Calu3 (cell line): Measurements from ENCODE around the gene FBXO42. TPM values are rescaled to one million over a fixed set of nuclear protein-coding genes. Genes with fewer than 3 reads are reported as not detected.

ENCODE experiments used
- BruUV-seq: library from RNA; stranded (reverse); fragments of 400-500 nt; replicated peaks from 2 replicates; lab custom pipeline; 2021; lab: Mats Ljungman, UMichigan
- CTCF ChIA-PET: fragments of 300-600 bp; sonication (Branson Sonifier 250); formaldehyde crosslinking; loops from one replicate; lab custom pipeline; 2022; ENCODE audit warnings: antibody characterized with exemption; lab: Charles Lee
- DNase-seq: peaks from one replicate; pipeline ENCODE4 v3.0.0; 2022
- H3K27ac Mint-ChIP-seq: one replicate; pipeline ENCODE4 v1.8.0; 2022; ENCODE audit warnings: mixed read lengths; ENCODE audit not compliant: unreplicated experiment
- H3K27me3 Mint-ChIP-seq: one replicate; pipeline ENCODE4 v1.8.0; 2022; ENCODE audit warnings: mixed read lengths; ENCODE audit not compliant: unreplicated experiment
- H3K36me3 Mint-ChIP-seq: one replicate; pipeline ENCODE4 v1.8.0; 2022; ENCODE audit warnings: mild to moderate bottlenecking, moderate library complexity, mixed read lengths; ENCODE audit not compliant: insufficient read depth, unreplicated experiment
- H3K4me1 Mint-ChIP-seq: one replicate; pipeline ENCODE4 v1.8.0; 2022; ENCODE audit warnings: mild to moderate bottlenecking, low read depth, mixed read lengths; ENCODE audit not compliant: unreplicated experiment
- H3K4me3 Mint-ChIP-seq: one replicate; pipeline ENCODE4 v1.8.0; 2022; ENCODE audit warnings: mild to moderate bottlenecking, low read depth, moderate library complexity, mixed read lengths; ENCODE audit not compliant: unreplicated experiment
- H3K9me3 Mint-ChIP-seq: one replicate; pipeline ENCODE4 v1.8.0; 2022; ENCODE audit warnings: low read depth, mixed read lengths; ENCODE audit not compliant: unreplicated experiment
- CTCF ChIP-seq: fragments of 200-600 bp; IDR thresholded peaks from one replicate; pipeline ENCODE4 v1.8.0; 2022; ENCODE audit warnings: antibody characterized with exemption; ENCODE audit not compliant: unreplicated experiment
- intact Hi-C: fragments of 100-400 bp; cut with micrococcal nuclease; formaldehyde crosslinking; loops from one replicate; pipeline ENCODE4 v1.10.0; 2022; ENCODE audit not compliant: unreplicated experiment
- total RNA-seq: library from RNA; stranded (reverse); gene quantifications from 2 replicates; pipeline ENCODE4 v1.2.3, GENCODE V29; 2022

FBXO42 gene
- total RNA-seq, 1 experiment from 2014 or later = 10.6 TPM

GRCh38 chr1:16383888-16384287 is 31.6 kb upstream of the FBXO42 start:
- Mint-ChIP-seq H3K36me3 (peaks cover 8% of the 10 kb centered on the region), H3K27me3 (no peaks in the 10 kb centered on the region), H3K9me3 (peaks cover 2% of the 10 kb centered on the region), H3K4me1 (peaks cover 46% of the 10 kb centered on the region), H3K4me3 (no peak overlapping the region), H3K27ac (no peak overlapping the region)
- DNase-seq = no peak
- no TSS peak for BruUV-seq
- TF ChIP-seq CTCF = no peak
- CTCF ChIA-PET = no interaction called here
- intact Hi-C loops = no loop called here

- Mint-ChIP-seq H3K36me3 (peaks cover 5% of the 10 kb centered on the region), H3K4me3 (no peak overlapping the region), H3K4me1 (peaks cover 33% of the 10 kb centered on the region), H3K9me3 (peaks cover 2% of the 10 kb centered on the region), H3K27ac (no peak overlapping the region), H3K27me3 (no peaks in the 10 kb centered on the region)
- no peak for DNase-seq
- CTCF ChIA-PET = interaction anchor here (0.6 to 0.7 kb wide), 2 partner anchors 9 to 1359 kb away, joined by 3 to 4 read pairs; no protein-coding TSS in a partner anchor
- intact Hi-C loops = no loop called here
- no TSS peak for BruUV-seq
- TF ChIP-seq CTCF = no peak
These were observed 28.6 kb upstream of the FBXO42 start for GRCh38 chr1:16380868-16381267.

- no peak for DNase-seq
- no peak for TF ChIP-seq CTCF
- peaks cover 19% of the 10 kb centered on the region for H3K4me1 Mint-ChIP-seq
- peaks cover 2% of the 10 kb centered on the region for H3K9me3 Mint-ChIP-seq
- BruUV-seq = no TSS peak
- H3K36me3 Mint-ChIP-seq = peaks cover 5% of the 10 kb centered on the region
- no peak overlapping the region for H3K27ac Mint-ChIP-seq
- intact Hi-C loops = no loop called here
- H3K4me3 Mint-ChIP-seq = no peak overlapping the region
- CTCF ChIA-PET = no interaction called here
- no peaks in the 10 kb centered on the region for H3K27me3 Mint-ChIP-seq
These were observed 26.2 kb upstream of the FBXO42 start for GRCh38 chr1:16378443-16378842.

- CTCF ChIA-PET = interaction anchor here (0.6 kb wide), 1 partner anchor 633 kb away, joined by 3 read pairs; no protein-coding TSS in a partner anchor
- H3K27ac Mint-ChIP-seq = no peak overlapping the region
- no peak for TF ChIP-seq CTCF
- no peaks in the 10 kb centered on the region for H3K9me3 Mint-ChIP-seq
- peaks cover 24% of the 10 kb centered on the region for H3K4me1 Mint-ChIP-seq
- intact Hi-C loops = no loop called here
- H3K27me3 Mint-ChIP-seq = no peaks in the 10 kb centered on the region
- no peak overlapping the region for H3K4me3 Mint-ChIP-seq
- peaks cover 11% of the 10 kb centered on the region for H3K36me3 Mint-ChIP-seq
- BruUV-seq = no TSS peak
- DNase-seq = no peak
These were observed 24.7 kb upstream of the FBXO42 start for GRCh38 chr1:16376971-16377370.
